K562 (cell line): ENCODE measurements around the gene AGFG2. TPM values are rescaled to one million over a fixed set of nuclear protein-coding genes. Genes with fewer than 3 reads are reported as not detected.

ENCODE experiments used
- ATAC-seq: fragments of 200-7000 bp; cut with Tn5 transposase; 3 replicates; pipeline ENCODE4 v1.9.1; 2020; ENCODE audit warnings: moderate library complexity
- BruUV-seq: library from RNA; stranded (reverse); fragments of 400-500 nt; replicated peaks from 2 replicates; lab custom pipeline; 2021; lab: Mats Ljungman, UMichigan
- CTCF ChIA-PET: fragments of 300-600 bp; formaldehyde crosslinking; extraction: SDS; loops from one replicate; lab custom pipeline; 2021; ENCODE audit warnings: low intra/inter-chr PET ratio; lab: Yijun Ruan, JAX
- POLR2A ChIA-PET: fragments of 300-600, 350-650 bp; sonication (Branson Sonifier 250); formaldehyde crosslinking; extraction: SDS; loops from one replicate; lab custom pipeline; 2021; ENCODE audit warnings: antibody characterized with exemption, inconsistent platforms; lab: Yijun Ruan, JAX
- DNase-seq, 4 experiments: peaks; one replicate each; pipeline versions ENCODE4 v3.0.0 to v3.0.0-alpha.2; 2011 to 2018; ENCODE audit warnings: low spot score in 3 of 4, mixed read lengths in 3 of 4; ENCODE audit errors: extremely low read depth in 1 of 4
- FAIRE-seq: peaks from 2 replicates; lab custom pipeline; 2011; peaks lifted over from hg19 to GRCh38; lab: Jason Lieb, UNC
- H2AFZ ChIP-seq: 2 replicates; pipeline ENCODE4 v1.6.0; 2011; ENCODE audit warnings: low read depth, low read length, control low read depth, inconsistent platforms
- H3K27ac ChIP-seq: fragments of 200-600 bp; 3 replicates; pipeline ENCODE4 v1.8.0; 2011; ENCODE audit warnings: low read depth, mild to moderate bottlenecking, control low read depth, inconsistent platforms, low read length, moderate library complexity, mixed read lengths; ENCODE audit errors: extremely low read depth
- H3K27me3 ChIP-seq, 2 experiments: fragments of 300-600 bp in 1 of 2; 2 replicates in 1 of 2; 3 replicates in 1 of 2; pipeline versions ENCODE4 v1.6.0 to v1.8.0; 2011; ENCODE audit warnings: inconsistent platforms in 2 of 2, low read length in 2 of 2, mild to moderate bottlenecking in 1 of 2, mixed read lengths in 1 of 2, moderate library complexity in 1 of 2; ENCODE audit not compliant: control insufficient read depth in 2 of 2, insufficient read depth in 2 of 2
- H3K36me3 ChIP-seq: fragments of 300-600 bp; 3 replicates; pipeline ENCODE4 v1.8.0; 2011; ENCODE audit warnings: mild to moderate bottlenecking, low read length, inconsistent platforms; ENCODE audit not compliant: control insufficient read depth, insufficient read depth
- H3K4me1 ChIP-seq, 2 experiments: fragments of 200-600 bp in 1 of 2; replicated peaks in 1 of 2; 2 replicates in 1 of 2; 3 replicates in 1 of 2; pipeline versions ENCODE4 v1.5.1 to v1.8.0; 2011; ENCODE audit warnings: inconsistent platforms in 2 of 2, low read length in 2 of 2, mild to moderate bottlenecking in 1 of 2, mixed read lengths in 1 of 2, moderate library complexity in 1 of 2; ENCODE audit not compliant: control insufficient read depth in 2 of 2, insufficient read depth in 2 of 2
- H3K4me2 ChIP-seq: 2 replicates; pipeline ENCODE4 v1.6.1; 2011; ENCODE audit warnings: low read length, control low read depth, inconsistent platforms, mixed read lengths; ENCODE audit not compliant: insufficient read depth
- H3K4me3 ChIP-seq: fragments of 200-600 bp; sonication (generic), shearing (Covaris generic); 2 replicates; pipeline ENCODE4 v1.5.1; 2016; ENCODE audit warnings: control low read depth, inconsistent platforms
- H3K79me2 ChIP-seq: fragments of 200-600 bp; 3 replicates; pipeline ENCODE4 v1.8.0; 2011; ENCODE audit warnings: low read length, inconsistent platforms; ENCODE audit not compliant: control insufficient read depth, insufficient read depth
- H3K9ac ChIP-seq, 2 experiments: 2 replicates each; pipeline versions ENCODE4 v1.6.0 to v1.6.1; 2011; ENCODE audit warnings: low read depth in 2 of 2, low read length in 2 of 2, control low read depth in 1 of 2, inconsistent platforms in 1 of 2, mild to moderate bottlenecking in 1 of 2, mixed read lengths in 1 of 2; ENCODE audit not compliant: insufficient read depth in 1 of 2
- H3K9me1 ChIP-seq: one replicate; pipeline ENCODE4 v1.6.0; 2011; ENCODE audit warnings: inconsistent platforms, mild to moderate bottlenecking, low read length, moderate library complexity; ENCODE audit not compliant: control insufficient read depth, insufficient read depth
- H3K9me3 ChIP-seq: replicated peaks from 2 replicates; pipeline ENCODE4 v1.5.1; 2011; ENCODE audit warnings: low read depth, low read length, inconsistent platforms; ENCODE audit not compliant: control insufficient read depth, insufficient read depth
- H4K20me1 ChIP-seq: replicated peaks from 2 replicates; pipeline ENCODE4 v1.6.1; 2011; ENCODE audit warnings: low read length, inconsistent platforms, mixed read lengths; ENCODE audit not compliant: control insufficient read depth, insufficient read depth
- ADNP ChIP-seq: fragments of 200-800 bp; sonication (Bioruptor generic); IDR thresholded peaks from 2 replicates; pipeline ENCODE4 v1.6.1; 2016; ENCODE audit warnings: missing genetic modification characterization, missing compliant biosample characterization
- MLLT1 ChIP-seq, 2 experiments: fragments of 450-650 bp; IDR thresholded peaks; 2 replicates each; pipeline ENCODE4 v1.6.1; 2016
- PREB ChIP-seq: sonication (generic); formaldehyde crosslinking; IDR thresholded peaks from 2 replicates; pipeline ENCODE4 v1.8.1; 2023; ENCODE audit warnings: mild to moderate bottlenecking, missing genetic modification reagents
- ZNF232 ChIP-seq: sonication (generic); formaldehyde crosslinking; IDR thresholded peaks from 2 replicates; pipeline ENCODE4 v1.8.0; 2022; ENCODE audit warnings: mild to moderate bottlenecking, missing genetic modification reagents
- WGBS: fragments of 100-300 bp; shearing (Covaris generic); methylation state at CpG from one replicate; pipeline ENCODE4 v1.1.6; 2016; ENCODE audit warnings: low coverage, mixed read lengths; ENCODE audit not compliant: insufficient coverage; ENCODE audit errors: missing lambda C conversion rate; 5-methylcytosine and 5-hydroxymethylcytosine counted together
- in situ Hi-C: fragments of 300-500 bp; cut with MboI; formaldehyde crosslinking; loops from 4 replicates; pipeline ENCODE4 v1.15.0; 2018; ENCODE audit warnings: inconsistent platforms, mixed read lengths
- intact Hi-C: fragments of 100-400 bp; cut with micrococcal nuclease; formaldehyde crosslinking; loops from 2 replicates; pipeline ENCODE4 v1.14.2; 2022
- polyA plus RNA-seq, 8 experiments: library from polyadenylated mRNA; depleted of rRNA in 4 of 8; stranded (reverse) in 5 of 8; unstranded in 3 of 8; fragments of >200 nt; fragmentation: Nextera tagmentation in 2 of 8; fragmentation: Illumina TruSeq in 1 of 8; extraction: Ambion mirVana in 2 of 8; extraction: Trizol in 1 of 8; gene quantifications; 2 replicates each; pipeline versions ENCODE4 v1.2.1 to v1.2.3, GENCODE V29; 2011 to 2014; ENCODE audit warnings: inconsistent platforms in 1 of 8, missing spikeins in 1 of 8
- total RNA-seq, 7 experiments: library from RNA; depleted of rRNA in 6 of 7; stranded (reverse); fragments of >200 nt in 6 of 7; fragmentation: Illumina TruSeq in 2 of 7; extraction: Trizol in 2 of 7; gene quantifications; 2 replicates each; pipeline versions ENCODE4 v1.2.1 to v1.2.3, GENCODE V29; 2011 to 2021; ENCODE audit warnings: low replicate concordance in 1 of 7
- TF ChIP-seq, protein P1 (sequence below): fragments of 450-650 bp; IDR thresholded peaks from 2 replicates; pipeline ENCODE4 v1.6.1; 2018; ENCODE audit warnings: mild to moderate bottlenecking, low read depth; ENCODE audit not compliant: partially characterized antibody

AGFG2 gene
- total and polyA plus RNA-seq, 9 of the 15 experiments (the other 6 are each of a cell fraction or from before 2014, with no cell fraction given): 0.31 to 23.1 (median 6.5) TPM

DNA sequence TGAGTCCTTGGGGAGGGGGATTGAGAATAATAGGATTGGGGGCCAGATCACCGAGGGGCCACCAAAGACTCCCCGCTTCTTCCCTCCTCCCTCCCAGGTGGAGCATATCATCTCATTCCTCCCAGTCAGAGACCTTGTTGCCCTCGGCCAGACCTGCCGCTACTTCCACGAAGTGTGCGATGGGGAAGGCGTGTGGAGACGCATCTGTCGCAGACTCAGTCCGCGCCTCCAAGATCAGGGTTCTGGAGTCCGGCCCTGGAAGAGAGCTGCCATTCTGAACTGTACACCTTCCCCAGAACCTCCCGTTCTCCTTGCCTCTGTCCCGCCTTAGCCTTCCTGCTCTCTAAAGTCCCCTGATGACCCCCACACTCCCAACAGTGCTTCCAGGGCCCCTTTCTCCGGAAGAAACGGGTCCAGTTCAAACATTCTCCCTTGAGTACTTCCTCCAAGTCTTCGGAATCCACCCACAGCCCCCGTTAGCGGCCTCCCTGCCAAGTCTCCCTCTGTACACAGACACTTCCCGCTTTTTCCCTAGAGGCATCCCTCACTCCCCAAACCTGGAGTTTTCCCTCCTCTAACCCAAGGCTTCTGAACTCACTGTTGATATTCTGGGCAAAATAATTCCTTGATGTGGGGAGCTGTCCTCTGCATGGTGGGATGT is 51.2 kb downstream of the AGFG2 start:
- FAIRE-seq: no peak
- WGBS: 42% methylated on average over 18 of the region's 20 CpGs
- Histone ChIP-seq H3K27ac (no peak overlapping the region), H3K9me1 (no peaks in the 10 kb centered on the region), H3K27me3 (no peaks in the 10 kb centered on the region), H3K9ac (peak overlapping the region in 1 of 2 experiments; percentile 75; a peak in 2 of 4 replicates), H3K4me2 (no peak overlapping the region), H3K36me3 (no peaks in the 10 kb centered on the region), H2AFZ (peak overlapping the region; percentile 34), H3K4me3 (no peak overlapping the region), H4K20me1 (peaks cover 4% of the 10 kb centered on the region; the same call in 1 of the 2 replicates), H3K4me1 (peaks cover 0 to 32% of the 10 kb centered on the region in 2 experiments; a peak in 4 of 5 replicates), H3K9me3 (no peaks in the 10 kb centered on the region), H3K79me2 (peaks cover 7% of the 10 kb centered on the region)
- BruUV-seq: no TSS peak
- no peak for ATAC-seq
- no peak for DNase-seq
- ChIA-PET CTCF (no interaction called here), POLR2A (interaction anchor here (0.5 to 1.3 kb wide), 5 partner anchors 13 to 184 kb away, joined by 3 to 5 read pairs (median 4); partner anchors contain the start of gene MOSPD3)
- in situ Hi-C loops (no loop called here), intact Hi-C loops (no loop called here)
- TF ChIP-seq, protein P1, sequence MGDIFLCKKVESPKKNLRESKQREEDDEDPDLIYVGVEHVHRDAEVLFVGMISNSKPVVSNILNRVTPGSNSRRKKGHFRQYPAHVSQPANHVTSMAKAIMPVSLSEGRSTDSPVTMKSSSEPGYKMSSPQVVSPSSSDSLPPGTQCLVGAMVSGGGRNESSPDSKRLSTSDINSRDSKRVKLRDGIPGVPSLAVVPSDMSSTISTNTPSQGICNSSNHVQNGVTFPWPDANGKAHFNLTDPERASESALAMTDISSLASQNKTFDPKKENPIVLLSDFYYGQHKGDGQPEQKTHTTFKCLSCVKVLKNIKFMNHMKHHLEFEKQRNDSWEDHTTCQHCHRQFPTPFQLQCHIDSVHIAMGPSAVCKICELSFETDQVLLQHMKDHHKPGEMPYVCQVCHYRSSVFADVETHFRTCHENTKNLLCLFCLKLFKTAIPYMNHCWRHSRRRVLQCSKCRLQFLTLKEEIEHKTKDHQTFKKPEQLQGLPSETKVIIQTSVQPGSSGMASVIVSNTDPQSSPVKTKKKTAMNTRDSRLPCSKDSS: no peak
- TF ChIP-seq PREB (CRISPR knock-in tag): no peak
- no peak for TF ChIP-seq ADNP (tag)
- TF ChIP-seq MLLT1 (IDR thresholded peaks at IDR 0.05): no peak
- no peak for TF ChIP-seq ZNF232 (CRISPR knock-in tag)
